GM12878 (cell line): Measurements from ENCODE around the gene SRP68. TPM values are rescaled to one million over a fixed set of nuclear protein-coding genes. Genes with fewer than 3 reads are reported as not detected.

ENCODE experiments used
- ASH2L ChIP-seq: fragments of 300-600, 200-600 bp; sonication (generic); IDR thresholded peaks from 2 replicates; pipeline ENCODE4 v1.6.1; 2017; ENCODE audit warnings: low read depth, mild to moderate bottlenecking, borderline replicate concordance
- BACH1 ChIP-seq: fragments of 450-650 bp; IDR thresholded peaks from 2 replicates; pipeline ENCODE4 v1.6.1; 2017; ENCODE audit warnings: mild to moderate bottlenecking, borderline replicate concordance
- BMI1 ChIP-seq: fragments of 450-650 bp; IDR thresholded peaks from 2 replicates; pipeline ENCODE4 v1.6.1; 2016; ENCODE audit warnings: mild to moderate bottlenecking, moderate library complexity, borderline replicate concordance
- CHD2 ChIP-seq: IDR thresholded peaks from 2 replicates; pipeline ENCODE4 v1.6.1; 2011; ENCODE audit warnings: low read depth, low read length, improper control_type of control experiment, borderline replicate concordance
- CREB1 ChIP-seq: IDR thresholded peaks from 2 replicates; pipeline ENCODE4 v1.6.1; 2012; ENCODE audit warnings: low read depth, mild to moderate bottlenecking, inconsistent platforms
- EGR1 ChIP-seq, 2 experiments: IDR thresholded peaks; 1 replicate in 1 of 2; 2 replicates in 1 of 2; pipeline ENCODE4 v1.6.1; 2011 to 2012; ENCODE audit warnings: low read depth in 2 of 2, low read length in 2 of 2, borderline replicate concordance in 1 of 2, mild to moderate bottlenecking in 1 of 2, moderate library complexity in 1 of 2
- EZH2 ChIP-seq: IDR thresholded peaks from 2 replicates; pipeline ENCODE4 v1.6.1; 2012; ENCODE audit warnings: low read depth, mild to moderate bottlenecking, control low read depth, inconsistent platforms, low read length, borderline replicate concordance; ENCODE audit not compliant: control insufficient read depth
- IKZF1 ChIP-seq: fragments of 450-650 bp; conservative IDR thresholded peaks from 2 replicates; pipeline ENCODE4 v1.6.1; 2017; ENCODE audit warnings: antibody characterized with exemption, mild to moderate bottlenecking
- NR2F1 ChIP-seq: fragments of 450-650 bp; conservative IDR thresholded peaks from 2 replicates; pipeline ENCODE4 v1.6.1; 2017; ENCODE audit warnings: mild to moderate bottlenecking
- POLR2A ChIP-seq: IDR thresholded peaks from 2 replicates; pipeline ENCODE4 v1.6.1; 2011; ENCODE audit warnings: low read depth, mild to moderate bottlenecking, low read length
- RELA ChIP-seq: fragments of 450-650 bp; IDR thresholded peaks from 2 replicates; pipeline ENCODE4 v1.8.0; 2014; ENCODE audit warnings: borderline replicate concordance; ENCODE audit not compliant: partially characterized antibody
- SMAD5 ChIP-seq: IDR thresholded peaks from 2 replicates; pipeline ENCODE4 v1.6.1; 2016; ENCODE audit warnings: antibody characterized with exemption, low read depth
- SMARCA5 ChIP-seq: fragments of 450-650 bp; IDR thresholded peaks from 2 replicates; pipeline ENCODE4 v1.6.1; 2017; ENCODE audit warnings: mild to moderate bottlenecking
- SREBF2 ChIP-seq: IDR thresholded peaks from 2 replicates; pipeline ENCODE4 v1.6.1; 2012; ENCODE audit warnings: mild to moderate bottlenecking, low read length
- TARDBP ChIP-seq: IDR thresholded peaks from 2 replicates; pipeline ENCODE4 v1.6.1; 2016; ENCODE audit warnings: borderline replicate concordance
- TCF12 ChIP-seq: IDR thresholded peaks from 2 replicates; pipeline ENCODE4 v1.6.1; 2011; ENCODE audit warnings: low read depth, mild to moderate bottlenecking, low read length
- ZBED1 ChIP-seq: IDR thresholded peaks from 2 replicates; pipeline ENCODE4 v1.6.1; 2016; ENCODE audit warnings: borderline replicate concordance
- ZBTB33 ChIP-seq: fragments of 450-650 bp; IDR thresholded peaks from 2 replicates; pipeline ENCODE4 v1.6.1; 2017; ENCODE audit warnings: mild to moderate bottlenecking
- ZNF687 ChIP-seq: fragments of 450-650 bp; IDR thresholded peaks from 2 replicates; pipeline ENCODE4 v1.6.1; 2017; ENCODE audit warnings: mild to moderate bottlenecking, moderate library complexity
- polyA plus RNA-seq, 11 experiments: library from polyadenylated mRNA; depleted of rRNA in 4 of 11; unstranded in 6 of 11; stranded (reverse) in 5 of 11; fragments of >200 nt; fragmentation: Nextera tagmentation in 4 of 11; fragmentation: Illumina TruSeq in 1 of 11; extraction: Ambion mirVana in 4 of 11; extraction: Trizol in 1 of 11; gene quantifications; 1 replicate in 1 of 11; 2 replicates in 10 of 11; pipeline versions ENCODE4 v1.2.1 to v1.2.3, GENCODE V29; 2011 to 2016; ENCODE audit warnings: inconsistent platforms in 2 of 11, missing spikeins in 2 of 11, low read depth in 1 of 11
- total RNA-seq, 4 experiments: library from RNA; depleted of rRNA in 3 of 4; stranded (reverse); fragments of >200 nt in 3 of 4; fragmentation: Illumina TruSeq in 1 of 4; extraction: Trizol in 1 of 4; gene quantifications; 2 replicates each; pipeline versions ENCODE4 v1.2.1 to v1.2.3, GENCODE V29; 2013 to 2021

SRP68 gene
- total and polyA plus RNA-seq, 10 of the 15 experiments (the other 5 are each of a cell fraction or from before 2014, with no cell fraction given), result 24.7 to 89.7 (median 62.7) TPM

GRCh38 chr17:76072148-76072858, at the start of gene SRP68 (continued):
- TF ChIP-seq BMI1 (no peak), EZH2 (no peak), ZNF687 (peak; percentile 69), TCF12 (0 out of 2 replicates have a peak, but pooled peaks have one; percentile 15), IKZF1 (peak; percentile 86), TARDBP (no peak), BACH1 (peak; percentile 50; the same call in 1 of the 2 replicates), SMARCA5 (peak; percentile 33; the same call in 1 of the 2 replicates), EGR1 (IDR thresholded peaks at IDR 0.05; ENCODE audit: borderline replicate concordance in 1 of 2, low read depth in 2 of 2, low read length in 2 of 2) (peak in 1 of 2 experiments; percentile 71; a peak in 1 of 3 replicates), SREBF2 (no peak), SMAD5 (peak; percentile 87; the same call in 1 of the 2 replicates), CHD2 (0 out of 2 replicates have a peak, but pooled peaks have one; percentile 28), ZBTB33 (no peak), POLR2A (peak; percentile 92), NR2F1 (0 out of 2 replicates have a peak, but pooled peaks have one; percentile 24), RELA (peak; percentile 32), ZBED1 (no peak; the same call in 1 of the 2 replicates), CREB1 (0 out of 2 replicates have a peak, but pooled peaks have one; percentile 29), ASH2L (peak; percentile 66; the same call in 1 of the 2 replicates)
